ENCODE data around the gene KLHL42. TPM values are rescaled to one million over a fixed set of nuclear protein-coding genes. Genes with fewer than 3 reads are reported as not detected.

The KLHL42 gene
- total and polyA plus RNA-seq, 10 of the 15 experiments (the other 5 are each of a cell fraction or from before 2014, with no cell fraction given) = 2.1 to 18.2 (median 13.1) TPM

GRCh38 chr12:27814411-27814810, 34.4 kb downstream of the KLHL42 start:
- Histone ChIP-seq H3K4me3 (no peak overlapping the region), H3K9me3 (replicated peaks; ENCODE audit: control insufficient read depth, insufficient read depth, low read length) (no peaks in the 10 kb centered on the region), H3K79me2 (ENCODE audit: control insufficient read depth, insufficient read depth, low read length) (no peaks in the 10 kb centered on the region), H3K27me3 (replicated peaks in 1 of 2; ENCODE audit: control insufficient read depth in 2 of 2, insufficient read depth in 2 of 2, low read length in 1 of 2) (0 out of 4 replicates have a peak, but pooled peaks cover 0 to 2% of the 10 kb centered on the region in 2 experiments), H2AFZ (ENCODE audit: control insufficient read depth, low read depth, low read length) (no peak overlapping the region), H3K36me3 (ENCODE audit: control insufficient read depth in 2 of 2, insufficient read depth in 2 of 2, low read length in 1 of 2) (no peaks in the 10 kb centered on the region), H3K9ac (ENCODE audit: control insufficient read depth, insufficient read depth, low read length) (no peak overlapping the region), H3K27ac (ENCODE audit: control insufficient read depth, insufficient read depth) (no peak overlapping the region), H3K4me2 (ENCODE audit: control insufficient read depth, insufficient read depth) (no peak overlapping the region), H4K20me1 (ENCODE audit: control insufficient read depth, insufficient read depth) (no peaks in the 10 kb centered on the region; the same call in 1 of the 2 replicates), H3K4me1 (ENCODE audit: control insufficient read depth, insufficient read depth, low read length) (no peaks in the 10 kb centered on the region)
- no TSS peak for BruUV-seq (replicated peaks)
- ChIA-PET CTCF (interaction anchor here (0.9 to 1.3 kb wide), 2 partner anchors 79 to 80 kb away, joined by 3 read pairs; no protein-coding TSS in a partner anchor), SMC1A (ENCODE audit: uncharacterized antibody, unreplicated experiment) (interaction anchor here (0.9 kb wide), 1 partner anchor 15 kb away, joined by 3 read pairs; no protein-coding TSS in a partner anchor), POLR2A (interaction anchor here (1.0 kb wide), 1 partner anchor 9 kb away, joined by 3 read pairs; no protein-coding TSS in a partner anchor), RAD21 (ENCODE audit: unreplicated experiment) (interaction anchor here (0.8 kb wide), 1 partner anchor 82 kb away, joined by 3 read pairs; no protein-coding TSS in a partner anchor)
- ATAC-seq (no peak), DNase-seq (ENCODE audit: low read depth, low spot score) (no peak), FAIRE-seq (no peak)
- intact Hi-C loops (cut with micrococcal nuclease; ENCODE audit: unreplicated experiment) (no loop called here), in situ Hi-C loops (cut with MboI) (no loop called here)
- WGBS (ENCODE audit: insufficient coverage, insufficient replicate concordance, low lambda C conversion rate, missing lambda C conversion rate) = 64% methylated on average over 2 of the region's 2 CpGs
- TF ChIP-seq MEF2B (IDR thresholded peaks at IDR 0.05; ENCODE audit: partially characterized antibody, poor library complexity, severe bottlenecking) (no peak), ZBTB4 (CRISPR knock-in tag; IDR thresholded peaks at IDR 0.05) (no peak), ZSCAN29 (IDR thresholded peaks at IDR 0.05) (no peak), NFYA (IDR thresholded peaks at IDR 0.05; ENCODE audit: borderline replicate concordance, low read depth, low read length) (no peak), SREBF1 (IDR thresholded peaks at IDR 0.05; ENCODE audit: low read length) (no peak), ZNF592 (IDR thresholded peaks at IDR 0.05) (no peak), RBBP5 (conservative IDR thresholded peaks at IDR 0.05) (no peak), NFIC (IDR thresholded peaks at IDR 0.05; ENCODE audit: low read depth, low read length) (no peak), ZNF24 (IDR thresholded peaks at IDR 0.05) (no peak), POLR2A (IDR thresholded peaks at IDR 0.05; ENCODE audit: low read depth, low read length) (no peak), IRF3 (IDR thresholded peaks at IDR 0.05) (no peak), CBFB (IDR thresholded peaks at IDR 0.05; ENCODE audit: low read depth) (no peak), BCLAF1 (IDR thresholded peaks at IDR 0.05) (no peak), CEBPB (IDR thresholded peaks at IDR 0.05; ENCODE audit: borderline replicate concordance in 1 of 2, low read depth in 2 of 2, low read length in 2 of 2) (no peak)
